Chondrocyte (in vitro differentiated cells): ENCODE results near the gene DCTD. TPM values are rescaled to one million over a fixed set of nuclear protein-coding genes. Genes with fewer than 3 reads are reported as not detected.

Experiments used
- DNase-seq: peaks from one replicate; pipeline ENCODE4 v3.0.0; 2021; ENCODE audit warnings: mixed read lengths, low spot score
- H3K27ac Mint-ChIP-seq: one replicate; pipeline ENCODE4 v1.8.0; 2021; ENCODE audit warnings: mild to moderate bottlenecking, moderate library complexity, mixed read lengths; ENCODE audit not compliant: unreplicated experiment
- H3K27me3 Mint-ChIP-seq: 2 replicates; pipeline ENCODE4 v1.8.0; 2021; ENCODE audit warnings: low read depth, mixed read lengths
- H3K36me3 Mint-ChIP-seq: 2 replicates; pipeline ENCODE4 v1.8.0; 2021; ENCODE audit warnings: low read depth, mixed read lengths
- H3K4me1 Mint-ChIP-seq: 2 replicates; pipeline ENCODE4 v1.8.0; 2021; ENCODE audit warnings: low read depth, mild to moderate bottlenecking, mixed read lengths
- H3K4me3 Mint-ChIP-seq: one replicate; pipeline ENCODE4 v1.8.0; 2021; ENCODE audit warnings: mild to moderate bottlenecking, moderate library complexity, mixed read lengths; ENCODE audit not compliant: unreplicated experiment
- H3K9me3 Mint-ChIP-seq: 2 replicates; pipeline ENCODE4 v1.8.0; 2021; ENCODE audit warnings: low read depth, mixed read lengths
- CTCF ChIP-seq: fragments of 200-600 bp; sonication (generic); IDR thresholded peaks from 2 replicates; pipeline ENCODE4 v1.5.0; 2021; ENCODE audit warnings: antibody characterized with exemption, mild to moderate bottlenecking, moderate library complexity
- total RNA-seq: library from RNA; stranded (reverse); gene quantifications from 3 replicates; pipeline ENCODE4 v1.2.1, GENCODE V29; 2021

Gene DCTD
- total RNA-seq, 1 donor from 2014 or later: 130 TPM

- Mint-ChIP-seq H3K27me3 (no peaks in the 10 kb centered on the region), H3K4me1 (peaks cover 6% of the 10 kb centered on the region), H3K36me3 (peaks cover 3% of the 10 kb centered on the region), H3K9me3 (no peaks in the 10 kb centered on the region), H3K4me3 (no peak overlapping the region), H3K27ac (no peak overlapping the region)
- TF ChIP-seq CTCF: no peak
- DNase-seq: no peak
Observed at GRCh38 chr4:182876427-182876826, 40.8 kb downstream of the DCTD start.

GRCh38 chr4:182875453-182876405 is 41.5 kb downstream of the DCTD start:
- H3K4me1 Mint-ChIP-seq: peaks cover 3% of the 10 kb centered on the region
- no peaks in the 10 kb centered on the region for H3K27me3 Mint-ChIP-seq
- no peak for TF ChIP-seq CTCF
- H3K36me3 Mint-ChIP-seq: peaks cover 3% of the 10 kb centered on the region
- DNase-seq: no peak
- no peak overlapping the region for H3K27ac Mint-ChIP-seq
- no peaks in the 10 kb centered on the region for H3K9me3 Mint-ChIP-seq
- H3K4me3 Mint-ChIP-seq: no peak overlapping the region

GRCh38 chr4:182874797-182875345 is 42.3 kb downstream of the DCTD start:
- H3K4me1 Mint-ChIP-seq: no peaks in the 10 kb centered on the region
- H3K27ac Mint-ChIP-seq: no peak overlapping the region

GRCh38 chr4:182874304-182874751 is 42.9 kb downstream of the DCTD start:
- peaks cover 3% of the 10 kb centered on the region for H3K36me3 Mint-ChIP-seq
- H3K27me3 Mint-ChIP-seq: no peaks in the 10 kb centered on the region
- no peaks in the 10 kb centered on the region for H3K9me3 Mint-ChIP-seq
- TF ChIP-seq CTCF: no peak
- H3K27ac Mint-ChIP-seq: no peak overlapping the region
- no peak for DNase-seq
- H3K4me3 Mint-ChIP-seq: no peak overlapping the region
- no peaks in the 10 kb centered on the region for H3K4me1 Mint-ChIP-seq

More at GRCh38 chr4:182874797-182875345, 42.3 kb downstream of the DCTD start:
- Mint-ChIP-seq H3K36me3 (peaks cover 3% of the 10 kb centered on the region), H3K9me3 (no peaks in the 10 kb centered on the region), H3K4me3 (no peak overlapping the region), H3K27me3 (no peaks in the 10 kb centered on the region)
- DNase-seq: no peak
- TF ChIP-seq CTCF: no peak

- DNase-seq: no peak
- Mint-ChIP-seq H3K27ac (no peak overlapping the region), H3K4me1 (no peaks in the 10 kb centered on the region), H3K27me3 (no peaks in the 10 kb centered on the region), H3K4me3 (no peak overlapping the region), H3K36me3 (peaks cover 3% of the 10 kb centered on the region), H3K9me3 (no peaks in the 10 kb centered on the region)
- TF ChIP-seq CTCF: no peak
Observed at GRCh38 chr4:182873726-182874125, 43.5 kb downstream of the DCTD start.
